IPS DF 6.9 (cell line): Measurements from ENCODE around the gene PPM1H.

Experiments
- DNase-seq: peaks from one replicate; pipeline ENCODE4 v3.0.0-alpha.2; 2013; ENCODE audit warnings: low read depth, low spot score
- H3K27ac ChIP-seq: one replicate; pipeline ENCODE4 v1.5.1; 2013; ENCODE audit warnings: low read length, control low read depth
- H3K27me3 ChIP-seq: 2 replicates; pipeline ENCODE4 v1.6.1; 2013; ENCODE audit warnings: mild to moderate bottlenecking, low read length; ENCODE audit not compliant: control insufficient read depth, insufficient read depth
- H3K36me3 ChIP-seq: 2 replicates; pipeline ENCODE4 v1.6.1; 2013; ENCODE audit warnings: low read length; ENCODE audit not compliant: control insufficient read depth, insufficient read depth
- H3K4me1 ChIP-seq: 2 replicates; pipeline ENCODE4 v1.6.1; 2013; ENCODE audit warnings: low read length; ENCODE audit not compliant: control insufficient read depth, insufficient read depth
- H3K4me3 ChIP-seq: 2 replicates; pipeline ENCODE4 v1.5.1; 2013; ENCODE audit warnings: mild to moderate bottlenecking, low read length
- H3K9me3 ChIP-seq: 2 replicates; pipeline ENCODE4 v1.6.1; 2013; ENCODE audit warnings: low read length, inconsistent platforms; ENCODE audit not compliant: control insufficient read depth, insufficient read depth
- WGBS: extraction: QIAGEN DNeasy Blood & Tissue Kit; methylation state at CpG from one replicate; pipeline ENCODE4 v1.1.7; 2013; ENCODE audit warnings: mixed read lengths, missing lambda C conversion rate; ENCODE audit not compliant: insufficient read length, insufficient coverage; 5-methylcytosine and 5-hydroxymethylcytosine counted together

Gene PPM1H

GRCh38 chr12:62843716-62844115 is 91.2 kb downstream of the PPM1H start:
- WGBS, result no CpG with 5 or more reads among the region's 1 CpG
- no peak for DNase-seq
- Histone ChIP-seq H3K4me3 (no peak overlapping the region), H3K27me3 (no peaks in the 10 kb centered on the region), H3K9me3 (no peaks in the 10 kb centered on the region), H3K27ac (no peak overlapping the region), H3K4me1 (0 out of 2 replicates have a peak, but pooled peaks cover 2% of the 10 kb centered on the region), H3K36me3 (no peaks in the 10 kb centered on the region)

GRCh38 chr12:62841846-62842245 is 93.1 kb downstream of the PPM1H start:
- no peaks in the 10 kb centered on the region for H3K27me3 ChIP-seq
- no peak overlapping the region for H3K4me3 ChIP-seq
- no CpG with 5 or more reads among the region's 3 CpGs for WGBS
- no peak for DNase-seq
- no peaks in the 10 kb centered on the region for H3K9me3 ChIP-seq
- H3K4me1 ChIP-seq, result 0 out of 2 replicates have a peak, but pooled peaks cover 2% of the 10 kb centered on the region
- H3K36me3 ChIP-seq, result no peaks in the 10 kb centered on the region
- H3K27ac ChIP-seq, result no peak overlapping the region

GRCh38 chr12:62840806-62841205 is 94.1 kb downstream of the PPM1H start:
- Histone ChIP-seq H3K4me3 (no peak overlapping the region), H3K9me3 (no peaks in the 10 kb centered on the region), H3K4me1 (no peaks in the 10 kb centered on the region), H3K27me3 (no peaks in the 10 kb centered on the region), H3K27ac (no peak overlapping the region), H3K36me3 (no peaks in the 10 kb centered on the region)
- no CpG with 5 or more reads among the region's 4 CpGs for WGBS
- DNase-seq, result no peak

- H3K4me1 ChIP-seq, result no peaks in the 10 kb centered on the region
- H3K27me3 ChIP-seq, result no peaks in the 10 kb centered on the region
- no CpG with 5 or more reads among the region's 5 CpGs for WGBS
- no peak for DNase-seq
- H3K9me3 ChIP-seq, result no peaks in the 10 kb centered on the region
- no peak overlapping the region for H3K4me3 ChIP-seq
- no peaks in the 10 kb centered on the region for H3K36me3 ChIP-seq
- H3K27ac ChIP-seq, result no peak overlapping the region
These were observed 94.9 kb downstream of the PPM1H start for GRCh38 chr12:62839869-62840660.

- no peaks in the 10 kb centered on the region for H3K36me3 ChIP-seq
- no peaks in the 10 kb centered on the region for H3K9me3 ChIP-seq
- no peak overlapping the region for H3K4me3 ChIP-seq
- H3K4me1 ChIP-seq, result no peaks in the 10 kb centered on the region
- H3K27me3 ChIP-seq, result no peaks in the 10 kb centered on the region; the same call in 1 of the 2 replicates
- DNase-seq, result no peak
- no CpG with 5 or more reads among the region's 10 CpGs for WGBS
- H3K27ac ChIP-seq, result no peak overlapping the region
These were observed 99.9 kb downstream of the PPM1H start for GRCh38 chr12:62834971-62835547.

- H3K9me3 ChIP-seq, result no peaks in the 10 kb centered on the region
- no peaks in the 10 kb centered on the region for H3K4me1 ChIP-seq
- no peaks in the 10 kb centered on the region; the same call in 1 of the 2 replicates for H3K27me3 ChIP-seq
- H3K4me3 ChIP-seq, result no peak overlapping the region
- DNase-seq, result no peak
- WGBS, result no CpG with 5 or more reads among the region's 4 CpGs
- H3K27ac ChIP-seq, result no peak overlapping the region
- no peaks in the 10 kb centered on the region for H3K36me3 ChIP-seq
These were observed 100.5 kb downstream of the PPM1H start for GRCh38 chr12:62834406-62834805.

- no peaks in the 10 kb centered on the region; the same call in 1 of the 2 replicates for H3K27me3 ChIP-seq
- WGBS, result no CpG with 5 or more reads among the region's 6 CpGs
- no peak overlapping the region for H3K27ac ChIP-seq
- no peaks in the 10 kb centered on the region for H3K4me1 ChIP-seq
- DNase-seq, result no peak
- H3K36me3 ChIP-seq, result no peaks in the 10 kb centered on the region
- no peak overlapping the region for H3K4me3 ChIP-seq
- H3K9me3 ChIP-seq, result no peaks in the 10 kb centered on the region
These were observed 101.3 kb downstream of the PPM1H start for GRCh38 chr12:62833634-62834033.

- Histone ChIP-seq H3K27ac (no peak overlapping the region), H3K4me1 (no peaks in the 10 kb centered on the region), H3K4me3 (no peak overlapping the region), H3K9me3 (no peaks in the 10 kb centered on the region), H3K36me3 (no peaks in the 10 kb centered on the region), H3K27me3 (no peaks in the 10 kb centered on the region; the same call in 1 of the 2 replicates)
- WGBS, result no CpG with 5 or more reads among the region's 3 CpGs
- DNase-seq, result no peak
These were observed 102.4 kb downstream of the PPM1H start for GRCh38 chr12:62832558-62832957.

- H3K4me1 ChIP-seq, result no peaks in the 10 kb centered on the region
- no peaks in the 10 kb centered on the region for H3K36me3 ChIP-seq
- no peaks in the 10 kb centered on the region; the same call in 1 of the 2 replicates for H3K27me3 ChIP-seq
- DNase-seq, result no peak
- H3K27ac ChIP-seq, result no peak overlapping the region
- H3K9me3 ChIP-seq, result no peaks in the 10 kb centered on the region
- no CpG with 5 or more reads among the region's 7 CpGs for WGBS
- H3K4me3 ChIP-seq, result no peak overlapping the region
These were observed 102.9 kb downstream of the PPM1H start for GRCh38 chr12:62832027-62832426.

GRCh38 chr12:62827855-62828254 is 107.1 kb downstream of the PPM1H start:
- Histone ChIP-seq H3K36me3 (no peaks in the 10 kb centered on the region), H3K4me1 (no peaks in the 10 kb centered on the region), H3K4me3 (no peak overlapping the region), H3K9me3 (no peaks in the 10 kb centered on the region), H3K27me3 (no peaks in the 10 kb centered on the region), H3K27ac (no peak overlapping the region)
- no CpG with 5 or more reads among the region's 2 CpGs for WGBS
- DNase-seq, result no peak
